ENCODE data around the gene LTBR. TPM values are rescaled to one million over a fixed set of nuclear protein-coding genes. Genes with fewer than 3 reads are reported as not detected.
A peak's percentile ranks its signal among the peaks of the same experiment; 100 is the strongest.

LTBR gene
- 2.2 and 4.1 TPM in 2 replicates for total RNA-seq
- 0.65 and 2.4 TPM in 2 replicates for polyA plus RNA-seq

DNA sequence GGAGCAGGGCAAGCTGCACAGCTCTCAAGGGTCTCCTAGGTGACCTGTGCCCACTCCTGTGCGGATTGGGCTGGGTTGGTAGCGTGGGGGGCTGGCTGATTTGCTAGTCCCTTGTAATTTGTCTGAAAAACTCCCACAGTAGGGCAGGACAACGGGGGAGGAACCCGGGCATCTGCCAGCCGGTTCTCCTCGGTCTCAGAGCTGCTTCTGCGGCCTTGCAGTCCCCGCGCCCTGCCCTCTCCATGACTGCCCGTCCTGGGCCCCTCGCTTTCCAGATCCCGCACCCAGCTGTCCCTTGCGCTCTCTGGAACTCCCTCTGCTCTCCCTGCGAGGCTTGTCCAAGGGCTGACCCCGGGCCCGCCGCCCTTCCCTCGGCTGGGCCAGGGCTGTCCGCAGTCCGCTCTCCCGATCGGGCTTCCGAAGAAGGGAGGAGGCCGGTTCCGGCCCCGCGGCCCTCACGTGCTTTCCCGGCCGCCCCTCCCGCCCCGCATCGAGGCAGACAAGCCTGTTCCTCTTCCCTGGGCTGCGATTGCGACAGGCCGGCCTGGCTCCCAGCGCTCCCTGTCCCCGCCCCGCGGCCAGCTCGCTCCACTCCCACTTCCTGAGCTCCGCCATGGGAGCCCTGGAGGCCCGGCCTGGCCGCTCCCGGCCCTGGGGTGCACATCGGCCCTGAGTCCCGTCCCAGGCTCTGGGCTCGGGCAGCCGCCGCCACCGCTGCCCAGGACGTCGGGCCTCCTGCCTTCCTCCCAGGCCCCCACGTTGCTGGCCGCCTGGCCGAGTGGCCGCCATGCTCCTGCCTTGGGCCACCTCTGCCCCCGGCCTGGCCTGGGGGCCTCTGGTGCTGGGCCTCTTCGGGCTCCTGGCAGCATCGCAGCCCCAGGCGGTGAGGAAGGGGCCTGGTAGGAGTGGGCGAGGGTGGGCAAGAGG lies at the start of gene LTBR:
Gene LTBR, plus strand, starts transcription at position 591 of the 927 bp plus-strand sequence. Its CDS starts 197 bp downstream, at position 788.
- DNase-seq (ENCODE audit: low read depth in 1 of 2, low spot score in 1 of 2), result peak; percentile 44 to 99
- H3K4me3 ChIP-seq, result no peak within 1 kb of the TSS
- no peaks in the 10 kb centered on the region for H3K36me3 ChIP-seq
- H3K27ac ChIP-seq, result no peak within 1 kb of the TSS
- peaks cover 4% of the 10 kb centered on the region for H3K27me3 ChIP-seq
- H3K4me1 ChIP-seq (ENCODE audit: low read depth), result no peaks in the 10 kb centered on the region
- no peaks in the 10 kb centered on the region for H3K9me3 ChIP-seq (ENCODE audit: low read depth)
- TF ChIP-seq, protein P1, sequence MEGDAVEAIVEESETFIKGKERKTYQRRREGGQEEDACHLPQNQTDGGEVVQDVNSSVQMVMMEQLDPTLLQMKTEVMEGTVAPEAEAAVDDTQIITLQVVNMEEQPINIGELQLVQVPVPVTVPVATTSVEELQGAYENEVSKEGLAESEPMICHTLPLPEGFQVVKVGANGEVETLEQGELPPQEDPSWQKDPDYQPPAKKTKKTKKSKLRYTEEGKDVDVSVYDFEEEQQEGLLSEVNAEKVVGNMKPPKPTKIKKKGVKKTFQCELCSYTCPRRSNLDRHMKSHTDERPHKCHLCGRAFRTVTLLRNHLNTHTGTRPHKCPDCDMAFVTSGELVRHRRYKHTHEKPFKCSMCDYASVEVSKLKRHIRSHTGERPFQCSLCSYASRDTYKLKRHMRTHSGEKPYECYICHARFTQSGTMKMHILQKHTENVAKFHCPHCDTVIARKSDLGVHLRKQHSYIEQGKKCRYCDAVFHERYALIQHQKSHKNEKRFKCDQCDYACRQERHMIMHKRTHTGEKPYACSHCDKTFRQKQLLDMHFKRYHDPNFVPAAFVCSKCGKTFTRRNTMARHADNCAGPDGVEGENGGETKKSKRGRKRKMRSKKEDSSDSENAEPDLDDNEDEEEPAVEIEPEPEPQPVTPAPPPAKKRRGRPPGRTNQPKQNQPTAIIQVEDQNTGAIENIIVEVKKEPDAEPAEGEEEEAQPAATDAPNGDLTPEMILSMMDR (IDR thresholded peaks at IDR 0.05; ENCODE audit: low read depth, low read length), result peak; percentile 17

DNA sequence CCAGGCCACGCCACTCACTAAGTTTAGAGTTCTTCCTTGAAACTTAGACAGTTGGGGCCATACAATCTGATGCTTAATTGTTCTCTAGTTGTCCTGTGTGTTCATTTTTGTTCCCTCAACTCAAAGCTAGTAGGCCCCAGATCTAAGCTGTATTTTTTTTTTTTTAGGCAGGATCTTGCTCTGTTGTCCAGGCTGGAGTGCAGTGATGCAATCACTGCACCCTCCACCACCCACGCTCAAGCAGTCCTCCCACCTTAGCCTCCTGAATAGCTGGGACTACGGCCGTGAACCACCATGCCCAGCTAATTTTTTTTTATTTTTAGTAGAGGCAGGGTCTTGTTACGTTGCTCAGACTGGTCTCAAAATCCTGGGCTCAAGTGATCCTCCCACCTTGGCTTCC lies 49.6 kb upstream of the LTBR start:
- no peaks in the 10 kb centered on the region for H3K9me3 ChIP-seq (ENCODE audit: low read depth)
- H3K27ac ChIP-seq, result peak overlapping the region; percentile 93
- H3K36me3 ChIP-seq, result peaks cover 19% of the 10 kb centered on the region
- H3K27me3 ChIP-seq, result no peaks in the 10 kb centered on the region
- DNase-seq (ENCODE audit: low read depth in 1 of 2, low spot score in 1 of 2), result no peak
- peaks cover 29% of the 10 kb centered on the region for H3K4me1 ChIP-seq (ENCODE audit: low read depth)
- H3K4me3 ChIP-seq, result no peak overlapping the region
- TF ChIP-seq, protein P1 (IDR thresholded peaks at IDR 0.05; ENCODE audit: low read depth, low read length), result no peak

DNA sequence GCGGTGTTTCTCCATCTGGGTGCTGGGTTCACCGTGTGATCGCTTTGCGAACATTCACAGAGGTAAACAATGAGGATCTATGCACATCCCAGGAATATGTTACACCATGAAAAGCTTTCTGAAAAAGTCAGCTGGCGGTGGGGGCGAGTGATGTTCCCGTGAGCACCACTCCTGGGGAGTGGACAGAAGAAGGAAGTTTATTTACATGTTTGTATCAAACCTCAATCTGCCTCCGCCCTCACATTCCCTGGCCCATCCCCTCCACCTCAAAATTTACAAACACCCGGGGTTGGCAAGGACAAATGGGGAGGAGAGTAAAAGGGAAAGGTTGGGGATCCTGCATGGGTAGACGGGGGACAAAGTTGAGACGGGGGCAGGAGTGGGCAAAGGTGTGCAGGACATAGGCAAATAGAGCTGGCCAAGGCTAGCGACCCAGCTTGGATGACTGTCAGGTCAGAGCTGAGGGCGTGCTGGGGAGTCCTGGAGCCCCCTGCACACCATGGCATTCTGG lies 49.0 kb upstream of the LTBR start:
- Histone ChIP-seq H3K4me3 (no peak overlapping the region), H3K9me3 (ENCODE audit: low read depth) (no peaks in the 10 kb centered on the region), H3K27me3 (no peaks in the 10 kb centered on the region), H3K4me1 (ENCODE audit: low read depth) (peaks cover 32% of the 10 kb centered on the region), H3K36me3 (peaks cover 19% of the 10 kb centered on the region), H3K27ac (peak overlapping the region; percentile 93)
- no peak for DNase-seq (ENCODE audit: low read depth in 1 of 2, low spot score in 1 of 2)
- TF ChIP-seq, protein P1 (IDR thresholded peaks at IDR 0.05; ENCODE audit: low read depth, low read length), result no peak

DNA sequence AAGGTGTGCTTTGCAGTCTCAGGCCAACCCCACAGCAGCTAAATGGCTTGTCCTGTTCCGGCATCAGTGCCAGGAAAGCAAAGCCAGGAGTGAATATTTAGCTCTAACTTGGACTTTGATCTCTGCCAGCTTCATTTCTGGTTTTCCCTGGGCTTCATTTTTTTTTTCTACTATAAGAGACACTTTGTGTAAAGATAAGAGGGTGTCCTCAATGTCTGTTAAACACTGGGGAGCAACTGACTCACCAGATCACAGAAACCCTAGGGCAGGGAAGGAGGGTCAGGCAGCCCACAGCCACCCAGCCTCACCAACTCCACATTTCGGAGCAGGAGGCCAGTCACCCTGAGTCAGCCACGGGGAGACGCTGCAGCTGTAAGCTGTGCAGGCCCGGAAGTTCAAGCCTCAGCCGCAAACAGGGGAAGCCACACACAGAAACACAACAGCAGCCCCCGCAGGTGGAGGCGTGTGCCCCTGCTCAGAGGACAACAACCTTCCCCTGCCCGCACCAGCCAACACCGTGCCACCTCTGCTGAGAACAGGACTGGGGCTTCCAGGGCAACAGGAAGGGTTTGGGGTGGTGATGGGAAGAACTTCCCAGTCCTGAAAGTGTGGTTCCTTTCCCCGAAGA lies 48.4 kb upstream of the LTBR start:
- Histone ChIP-seq H3K4me1 (ENCODE audit: low read depth) (peaks cover 38% of the 10 kb centered on the region), H3K27me3 (no peaks in the 10 kb centered on the region), H3K27ac (peak overlapping the region; percentile 93), H3K36me3 (peaks cover 19% of the 10 kb centered on the region), H3K9me3 (ENCODE audit: low read depth) (no peaks in the 10 kb centered on the region), H3K4me3 (peak overlapping the region; percentile 9)
- DNase-seq (ENCODE audit: low read depth in 1 of 2, low spot score in 1 of 2), result peak; percentile 53 to 89
- TF ChIP-seq, protein P1 (IDR thresholded peaks at IDR 0.05; ENCODE audit: low read depth, low read length), result peak; percentile 70

DNA sequence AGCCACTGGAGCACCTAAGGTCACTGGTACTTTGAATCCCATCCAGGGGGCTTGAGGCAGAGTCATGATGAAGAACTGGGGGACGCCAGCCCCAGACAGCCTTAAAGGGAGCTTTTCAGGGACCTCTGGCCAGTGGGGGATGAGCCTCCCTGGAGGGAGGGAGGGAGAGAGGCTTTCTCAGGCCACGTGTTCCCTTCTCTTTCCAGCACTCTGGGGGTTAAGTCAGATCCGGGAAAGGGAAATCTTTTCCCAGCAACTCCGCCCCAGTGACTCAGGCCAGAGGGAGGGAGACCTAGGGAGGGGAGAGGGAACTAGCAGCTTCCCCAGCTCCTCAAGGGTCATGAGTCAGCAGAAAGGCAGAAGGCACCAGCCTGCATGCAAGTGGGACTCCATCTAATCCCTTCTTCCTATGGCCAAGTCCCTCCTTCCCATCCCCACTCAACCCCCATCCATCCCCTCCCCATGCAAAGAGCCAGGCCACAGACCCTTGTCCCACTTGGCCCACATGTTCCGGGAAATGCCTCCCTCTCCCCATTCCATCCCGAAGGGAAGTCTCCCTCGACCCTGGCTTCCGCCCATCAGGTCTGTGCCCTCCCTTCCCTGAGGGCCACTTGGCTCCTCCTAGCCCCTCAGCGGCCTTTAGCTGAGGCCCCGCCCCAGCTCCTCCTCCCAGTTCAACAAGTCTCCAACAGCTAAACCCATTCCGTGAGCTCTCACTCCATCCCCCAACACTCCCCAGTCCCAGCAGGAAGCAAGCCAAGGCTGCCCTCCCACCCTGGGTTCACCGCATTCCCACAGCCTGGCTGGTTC lies 47.7 kb upstream of the LTBR start:
- H3K4me1 ChIP-seq (ENCODE audit: low read depth), result peaks cover 41% of the 10 kb centered on the region
- peaks cover 13% of the 10 kb centered on the region for H3K36me3 ChIP-seq
- TF ChIP-seq, protein P1 (IDR thresholded peaks at IDR 0.05; ENCODE audit: low read depth, low read length), result no peak
- no peaks in the 10 kb centered on the region for H3K27me3 ChIP-seq
- peak overlapping the region; percentile 9 for H3K4me3 ChIP-seq
- H3K27ac ChIP-seq, result peak overlapping the region; percentile 93
- peak; percentile 93 to 100 for DNase-seq (ENCODE audit: low read depth in 1 of 2, low spot score in 1 of 2)
- H3K9me3 ChIP-seq (ENCODE audit: low read depth), result no peaks in the 10 kb centered on the region

All from cardiac muscle cell (in vitro differentiated cells and primary cell).